ENCODE data around the gene OR4X2. TPM values are rescaled to one million over a fixed set of nuclear protein-coding genes. Genes with fewer than 3 reads are reported as not detected.

Gene OR4X2
- total and polyA plus RNA-seq, 10 of the 15 experiments (the other 5 are each of a cell fraction or from before 2014, with no cell fraction given) = not detected

GRCh38 chr11:48270621-48271020, 25.7 kb downstream of the OR4X2 start:
- in situ Hi-C loops (cut with MboI) = no loop called here
- RAD21 ChIA-PET (ENCODE audit: unreplicated experiment) = no interaction called here

GRCh38 chr11:48272606-48273005, 27.7 kb downstream of the OR4X2 start:
- POLR2A ChIA-PET = no interaction called here
- Histone ChIP-seq H3K27me3 (replicated peaks in 1 of 2; ENCODE audit: control insufficient read depth in 2 of 2, insufficient read depth in 2 of 2, low read length in 1 of 2) (no peaks in the 10 kb centered on the region), H3K36me3 (ENCODE audit: control insufficient read depth in 2 of 2, insufficient read depth in 2 of 2, low read length in 1 of 2) (no peaks in the 10 kb centered on the region), H3K9ac (ENCODE audit: control insufficient read depth, insufficient read depth, low read length) (no peak overlapping the region), H3K9me3 (replicated peaks; ENCODE audit: control insufficient read depth, insufficient read depth, low read length) (no peaks in the 10 kb centered on the region), H3K4me2 (ENCODE audit: control insufficient read depth, insufficient read depth) (no peak overlapping the region), H4K20me1 (ENCODE audit: control insufficient read depth, insufficient read depth) (no peaks in the 10 kb centered on the region), H3K4me1 (ENCODE audit: control insufficient read depth, insufficient read depth, low read length) (no peaks in the 10 kb centered on the region), H2AFZ (ENCODE audit: control insufficient read depth, low read depth, low read length) (no peak overlapping the region), H3K79me2 (ENCODE audit: control insufficient read depth, insufficient read depth, low read length) (no peaks in the 10 kb centered on the region), H3K27ac (ENCODE audit: control insufficient read depth, insufficient read depth) (no peak overlapping the region), H3K4me3 (no peak overlapping the region)
- ATAC-seq (no peak), DNase-seq (ENCODE audit: low read depth, low spot score) (no peak), FAIRE-seq (no peak)
- no peak for TF ChIP-seq HCFC1 (IDR thresholded peaks at IDR 0.05; ENCODE audit: low read length)
- CTCF ChIA-PET = no interaction called here
- intact Hi-C loops (cut with micrococcal nuclease; ENCODE audit: unreplicated experiment) (no loop called here), in situ Hi-C loops (cut with MboI) (no loop called here)
- BruUV-seq (replicated peaks) = no TSS peak
- SMC1A ChIA-PET (ENCODE audit: uncharacterized antibody, unreplicated experiment) = interaction anchor here (1.6 kb wide), 1 partner anchor 10 kb away, joined by 4 read pairs; no protein-coding TSS in a partner anchor
- RAD21 ChIA-PET (ENCODE audit: unreplicated experiment) = no interaction called here
- 0% methylated on average over 1 of the region's 1 CpG for WGBS (ENCODE audit: insufficient coverage, insufficient replicate concordance, low lambda C conversion rate, missing lambda C conversion rate)

More at GRCh38 chr11:48270621-48271020, 25.7 kb downstream of the OR4X2 start:
- Histone ChIP-seq H4K20me1 (ENCODE audit: control insufficient read depth, insufficient read depth) (no peaks in the 10 kb centered on the region), H3K9ac (ENCODE audit: control insufficient read depth, insufficient read depth, low read length) (no peak overlapping the region), H2AFZ (ENCODE audit: control insufficient read depth, low read depth, low read length) (no peak overlapping the region), H3K27ac (ENCODE audit: control insufficient read depth, insufficient read depth) (no peak overlapping the region), H3K4me1 (ENCODE audit: control insufficient read depth, insufficient read depth, low read length) (no peaks in the 10 kb centered on the region), H3K79me2 (ENCODE audit: control insufficient read depth, insufficient read depth, low read length) (no peaks in the 10 kb centered on the region), H3K4me2 (ENCODE audit: control insufficient read depth, insufficient read depth) (no peak overlapping the region), H3K9me3 (replicated peaks; ENCODE audit: control insufficient read depth, insufficient read depth, low read length) (no peaks in the 10 kb centered on the region), H3K27me3 (replicated peaks in 1 of 2; ENCODE audit: control insufficient read depth in 2 of 2, insufficient read depth in 2 of 2, low read length in 1 of 2) (no peaks in the 10 kb centered on the region), H3K4me3 (no peak overlapping the region), H3K36me3 (ENCODE audit: control insufficient read depth in 2 of 2, insufficient read depth in 2 of 2, low read length in 1 of 2) (no peaks in the 10 kb centered on the region)
- ChIA-PET SMC1A (ENCODE audit: uncharacterized antibody, unreplicated experiment) (no interaction called here), POLR2A (no interaction called here), CTCF (no interaction called here)
- FAIRE-seq (no peak), ATAC-seq (no peak), DNase-seq (ENCODE audit: low read depth, low spot score) (no peak)
- intact Hi-C loops (cut with micrococcal nuclease; ENCODE audit: unreplicated experiment) = no loop called here
- 0% methylated on average over 2 of the region's 3 CpGs for whole genome bisulfite sequencing (ENCODE audit: insufficient coverage, insufficient replicate concordance, low lambda C conversion rate, missing lambda C conversion rate)
- TF ChIP-seq SRF (IDR thresholded peaks at IDR 0.05; ENCODE audit: low read depth in 2 of 2, low read length in 2 of 2) = no peak
- TF ChIP-seq, protein P1, sequence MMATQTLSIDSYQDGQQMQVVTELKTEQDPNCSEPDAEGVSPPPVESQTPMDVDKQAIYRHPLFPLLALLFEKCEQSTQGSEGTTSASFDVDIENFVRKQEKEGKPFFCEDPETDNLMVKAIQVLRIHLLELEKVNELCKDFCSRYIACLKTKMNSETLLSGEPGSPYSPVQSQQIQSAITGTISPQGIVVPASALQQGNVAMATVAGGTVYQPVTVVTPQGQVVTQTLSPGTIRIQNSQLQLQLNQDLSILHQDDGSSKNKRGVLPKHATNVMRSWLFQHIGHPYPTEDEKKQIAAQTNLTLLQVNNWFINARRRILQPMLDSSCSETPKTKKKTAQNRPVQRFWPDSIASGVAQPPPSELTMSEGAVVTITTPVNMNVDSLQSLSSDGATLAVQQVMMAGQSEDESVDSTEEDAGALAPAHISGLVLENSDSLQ (IDR thresholded peaks at IDR 0.05) = no peak
- BruUV-seq (replicated peaks) = no TSS peak

Other genes with a start within 250 kb of the OR4X2 start
- gene OR4B1, start 28.3 kb upstream of the OR4X2 start, total RNA-seq (2014; rRNA removed) = not detected in 2 replicates
- gene OR4B1, start 28.3 kb upstream of the OR4X2 start, total RNA-seq (2014; rRNA removed; fragmentation: Illumina TruSeq; extraction: Trizol) = not detected in 2 replicates
- not detected in 2 replicates for gene OR4B1, start 28.3 kb upstream of the OR4X2 start, total RNA-seq (2021)
- not detected in 2 replicates for gene OR4B1, start 28.3 kb upstream of the OR4X2 start, polyA plus RNA-seq (2011; rRNA removed)
- not detected in 2 replicates for gene OR4B1, start 28.3 kb upstream of the OR4X2 start, polyA plus RNA-seq (2014; fragmentation: Illumina TruSeq; extraction: Trizol)
- gene OR4B1, start 28.3 kb upstream of the OR4X2 start, polyA plus RNA-seq (2014; fragmentation: Nextera tagmentation; extraction: Ambion mirVana) = not detected
- gene OR4B1, start 28.3 kb upstream of the OR4X2 start, polyA plus RNA-seq (2014; rRNA removed) = not detected in 2 replicates
- gene OR4B1, start 28.3 kb upstream of the OR4X2 start, polyA plus RNA-seq (2016; fragmentation: Nextera tagmentation; extraction: Ambion mirVana) = not detected
- gene OR4X1, start 18.8 kb downstream of the OR4X2 start, total RNA-seq (2014; rRNA removed) = not detected in 2 replicates
- not detected in 2 replicates for gene OR4X1, start 18.8 kb downstream of the OR4X2 start, total RNA-seq (2014; rRNA removed; fragmentation: Illumina TruSeq; extraction: Trizol)
- gene OR4X1, start 18.8 kb downstream of the OR4X2 start, total RNA-seq (2021) = not detected in 2 replicates
- not detected in 2 replicates for gene OR4X1, start 18.8 kb downstream of the OR4X2 start, polyA plus RNA-seq (2011; rRNA removed)
- gene OR4X1, start 18.8 kb downstream of the OR4X2 start, polyA plus RNA-seq (2014; fragmentation: Illumina TruSeq; extraction: Trizol) = not detected in 2 replicates
- gene OR4X1, start 18.8 kb downstream of the OR4X2 start, polyA plus RNA-seq (2014; fragmentation: Nextera tagmentation; extraction: Ambion mirVana) = not detected
- gene OR4X1, start 18.8 kb downstream of the OR4X2 start, polyA plus RNA-seq (2014; rRNA removed) = not detected in 2 replicates
- not detected for gene OR4X1, start 18.8 kb downstream of the OR4X2 start, polyA plus RNA-seq (2016; fragmentation: Nextera tagmentation; extraction: Ambion mirVana)
- gene OR4S1, start 61.1 kb downstream of the OR4X2 start, total RNA-seq (2014; rRNA removed) = not detected in 2 replicates
- gene OR4S1, start 61.1 kb downstream of the OR4X2 start, total RNA-seq (2014; rRNA removed; fragmentation: Illumina TruSeq; extraction: Trizol) = not detected in 2 replicates
- gene OR4S1, start 61.1 kb downstream of the OR4X2 start, total RNA-seq (2021) = not detected in 2 replicates
- gene OR4S1, start 61.1 kb downstream of the OR4X2 start, polyA plus RNA-seq (2011; rRNA removed) = not detected in 2 replicates
- gene OR4S1, start 61.1 kb downstream of the OR4X2 start, polyA plus RNA-seq (2014; fragmentation: Illumina TruSeq; extraction: Trizol) = not detected in 2 replicates
- gene OR4S1, start 61.1 kb downstream of the OR4X2 start, polyA plus RNA-seq (2014; fragmentation: Nextera tagmentation; extraction: Ambion mirVana) = not detected
- not detected in 2 replicates for gene OR4S1, start 61.1 kb downstream of the OR4X2 start, polyA plus RNA-seq (2014; rRNA removed)
- not detected for gene OR4S1, start 61.1 kb downstream of the OR4X2 start, polyA plus RNA-seq (2016; fragmentation: Nextera tagmentation; extraction: Ambion mirVana)
- not detected in 2 replicates for gene OR4C3, start 79.8 kb downstream of the OR4X2 start, total RNA-seq (2014; rRNA removed)
- not detected in 2 replicates for gene OR4C3, start 79.8 kb downstream of the OR4X2 start, total RNA-seq (2014; rRNA removed; fragmentation: Illumina TruSeq; extraction: Trizol)
- gene OR4C3, start 79.8 kb downstream of the OR4X2 start, total RNA-seq (2021) = not detected in 2 replicates
- not detected in 2 replicates for gene OR4C3, start 79.8 kb downstream of the OR4X2 start, polyA plus RNA-seq (2011; rRNA removed)
- gene OR4C3, start 79.8 kb downstream of the OR4X2 start, polyA plus RNA-seq (2014; fragmentation: Illumina TruSeq; extraction: Trizol) = not detected in 2 replicates
- not detected for gene OR4C3, start 79.8 kb downstream of the OR4X2 start, polyA plus RNA-seq (2014; fragmentation: Nextera tagmentation; extraction: Ambion mirVana)
- gene OR4C3, start 79.8 kb downstream of the OR4X2 start, polyA plus RNA-seq (2014; rRNA removed) = not detected in 2 replicates
- gene OR4C3, start 79.8 kb downstream of the OR4X2 start, polyA plus RNA-seq (2016; fragmentation: Nextera tagmentation; extraction: Ambion mirVana) = not detected
- not detected in 2 replicates for gene OR4C5, start 121.4 kb downstream of the OR4X2 start, total RNA-seq (2014; rRNA removed)
- gene OR4C5, start 121.4 kb downstream of the OR4X2 start, total RNA-seq (2014; rRNA removed; fragmentation: Illumina TruSeq; extraction: Trizol) = not detected in 2 replicates
- not detected in 2 replicates for gene OR4C5, start 121.4 kb downstream of the OR4X2 start, total RNA-seq (2021)
- not detected in 2 replicates for gene OR4C5, start 121.4 kb downstream of the OR4X2 start, polyA plus RNA-seq (2011; rRNA removed)
- not detected in 2 replicates for gene OR4C5, start 121.4 kb downstream of the OR4X2 start, polyA plus RNA-seq (2014; fragmentation: Illumina TruSeq; extraction: Trizol)
- gene OR4C5, start 121.4 kb downstream of the OR4X2 start, polyA plus RNA-seq (2014; fragmentation: Nextera tagmentation; extraction: Ambion mirVana) = not detected
- gene OR4C5, start 121.4 kb downstream of the OR4X2 start, polyA plus RNA-seq (2014; rRNA removed) = not detected in 2 replicates
- not detected for gene OR4C5, start 121.4 kb downstream of the OR4X2 start, polyA plus RNA-seq (2016; fragmentation: Nextera tagmentation; extraction: Ambion mirVana)
- not detected in 2 replicates for gene OR4A47, start 243.7 kb downstream of the OR4X2 start, total RNA-seq (2014; rRNA removed)
- not detected in 2 replicates for gene OR4A47, start 243.7 kb downstream of the OR4X2 start, total RNA-seq (2014; rRNA removed; fragmentation: Illumina TruSeq; extraction: Trizol)
- gene OR4A47, start 243.7 kb downstream of the OR4X2 start, total RNA-seq (2021) = not detected in 2 replicates
- gene OR4A47, start 243.7 kb downstream of the OR4X2 start, polyA plus RNA-seq (2011; rRNA removed) = not detected in 2 replicates
- gene OR4A47, start 243.7 kb downstream of the OR4X2 start, polyA plus RNA-seq (2014; fragmentation: Illumina TruSeq; extraction: Trizol) = not detected in 2 replicates
- gene OR4A47, start 243.7 kb downstream of the OR4X2 start, polyA plus RNA-seq (2014; fragmentation: Nextera tagmentation; extraction: Ambion mirVana) = not detected
- gene OR4A47, start 243.7 kb downstream of the OR4X2 start, polyA plus RNA-seq (2014; rRNA removed) = not detected in 2 replicates
- not detected for gene OR4A47, start 243.7 kb downstream of the OR4X2 start, polyA plus RNA-seq (2016; fragmentation: Nextera tagmentation; extraction: Ambion mirVana)